Pancreas (tissue), 10 donors: ENCODE results near the gene S100A3. TPM values are rescaled to one million over a fixed set of nuclear protein-coding genes. Genes with fewer than 3 reads are reported as not detected.

Experiments
- ATAC-seq, 4 donors: fragments of 200-7000 bp; cut with Tn5 transposase; one replicate each; pipeline versions ENCODE4 v1.8.0 to v1.9.1; 2020; ENCODE audit warnings: mild to moderate bottlenecking in 4 of 4, moderate library complexity in 4 of 4
- DNase-seq, 6 donors: peaks; one replicate each; pipeline ENCODE4 v3.0.0-alpha.2; 2020
- FAIRE-seq: peaks from 2 replicates; lab custom pipeline; 2012; peaks lifted over from hg19 to GRCh38; lab: Jason Lieb, UNC
- H3K27ac ChIP-seq, 4 donors: fragments of 200-600 bp; sonication (generic); 1 replicate in 3 of 4; 2 replicates in 1 of 4; pipeline versions ENCODE4 v1.5.0 to v1.8.0; 2020
- H3K27me3 ChIP-seq, 4 donors: fragments of 200-600 bp; one replicate each; pipeline ENCODE4 v1.8.0; 2021
- H3K36me3 ChIP-seq, 3 donors: fragments of 200-600 bp; sonication (generic) in 1 of 3; one replicate each; pipeline versions ENCODE4 v1.5.0 to v1.8.0; 2020 to 2021
- H3K4me1 ChIP-seq, 3 donors: fragments of 200-600 bp; one replicate each; pipeline ENCODE4 v1.8.0; 2021
- H3K4me3 ChIP-seq, 4 donors: fragments of 200-600 bp; sonication (generic) in 2 of 4; one replicate each; pipeline versions ENCODE4 v1.5.0 to v1.8.0; 2020 to 2021
- H3K9me3 ChIP-seq, 4 donors: fragments of 200-600 bp; one replicate each; pipeline ENCODE4 v1.8.0; 2021
- WGBS, 2 donors: extraction: QIAGEN DNeasy Blood & Tissue Kit; methylation state at CpG; one replicate each; pipeline ENCODE4 v1.1.7; 2013; 5-methylcytosine and 5-hydroxymethylcytosine counted together
- intact Hi-C, 3 donors: fragments of 100-400 bp; cut with DNase I; formaldehyde crosslinking; loops; one replicate each; pipeline versions ENCODE4 v1.11.1 to v1.14.2; 2022
- polyA plus RNA-seq, 2 donors: library from polyadenylated mRNA; stranded (reverse); fragments of 200-250 nt; gene quantifications; one replicate each; pipeline ENCODE4 v1.2.3, GENCODE V29; 2013
- total RNA-seq, 6 donors: library from RNA; stranded (reverse); fragmentation: NEBNext Ultra II Directional in 4 of 6; extraction: Animal tissue kit (Norgen Biotek cat#: 25700) in 4 of 6; gene quantifications; one replicate each; pipeline versions ENCODE4 v1.2.1 to v1.2.4, GENCODE V29; 2021 to 2023
- TF ChIP-seq, protein P1 (sequence below), 4 donors: fragments of 200-600 bp; sonication (generic) in 3 of 4; IDR thresholded peaks; one replicate each; pipeline versions ENCODE4 v1.5.0 to v1.8.0; 2021; ENCODE audit warnings: antibody characterized with exemption in 4 of 4
- donor health status: healthy with polysubstance abuse.
- donor health status: DM: no; HTN: no; CAD: no; lungs with moderate emphysema.
- donor health status: DM: no; HTN: no; CAD: no.
- donor health status: control.
- donor health status: control.
- donor health status: Bipolar disorder and iron deficiency.
- donor health status: DM: yes; HTN: yes; CAD: no.
- donor health status: DM: no; HTN: no; CAD: no.
- donor health status: DM: no; HTN: no; CAD: no.
- donor health status: DM: yes; HTN: yes; CAD: no.

S100A3 gene
- total and polyA plus RNA-seq, 8 donors: 0.20 to 1.1 (median 0.66) TPM; not detected in 3

DNA sequence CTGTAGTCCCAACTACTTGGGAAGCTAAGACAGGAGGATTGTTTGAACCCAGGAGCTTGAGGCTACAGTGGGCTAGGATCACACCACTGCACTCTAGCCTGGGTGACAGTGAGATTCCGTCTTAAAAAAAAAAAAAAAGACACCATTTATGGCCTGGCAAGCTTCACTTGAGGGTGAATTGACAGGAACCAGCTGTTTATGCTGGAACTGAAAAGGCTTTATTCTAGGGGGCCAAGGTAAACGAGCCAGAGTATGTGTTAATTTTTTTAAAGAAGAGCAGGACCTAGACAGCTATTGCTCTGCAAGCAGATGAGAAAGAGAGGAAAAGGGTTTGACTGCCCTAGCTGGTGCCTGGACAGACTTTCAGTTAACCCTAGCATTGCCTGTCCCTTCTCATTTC, 50.3 kb downstream of the S100A3 start:
- ATAC-seq (no peak), FAIRE-seq (no peak), DNase-seq (no peak)
- Histone ChIP-seq H3K4me1 (no peaks in the 10 kb centered on the region), H3K27ac (no peak overlapping the region), H3K9me3 (no peaks in the 10 kb centered on the region), H3K27me3 (no peaks in the 10 kb centered on the region), H3K4me3 (no peak overlapping the region), H3K36me3 (no peaks in the 10 kb centered on the region)
- TF ChIP-seq, protein P1, sequence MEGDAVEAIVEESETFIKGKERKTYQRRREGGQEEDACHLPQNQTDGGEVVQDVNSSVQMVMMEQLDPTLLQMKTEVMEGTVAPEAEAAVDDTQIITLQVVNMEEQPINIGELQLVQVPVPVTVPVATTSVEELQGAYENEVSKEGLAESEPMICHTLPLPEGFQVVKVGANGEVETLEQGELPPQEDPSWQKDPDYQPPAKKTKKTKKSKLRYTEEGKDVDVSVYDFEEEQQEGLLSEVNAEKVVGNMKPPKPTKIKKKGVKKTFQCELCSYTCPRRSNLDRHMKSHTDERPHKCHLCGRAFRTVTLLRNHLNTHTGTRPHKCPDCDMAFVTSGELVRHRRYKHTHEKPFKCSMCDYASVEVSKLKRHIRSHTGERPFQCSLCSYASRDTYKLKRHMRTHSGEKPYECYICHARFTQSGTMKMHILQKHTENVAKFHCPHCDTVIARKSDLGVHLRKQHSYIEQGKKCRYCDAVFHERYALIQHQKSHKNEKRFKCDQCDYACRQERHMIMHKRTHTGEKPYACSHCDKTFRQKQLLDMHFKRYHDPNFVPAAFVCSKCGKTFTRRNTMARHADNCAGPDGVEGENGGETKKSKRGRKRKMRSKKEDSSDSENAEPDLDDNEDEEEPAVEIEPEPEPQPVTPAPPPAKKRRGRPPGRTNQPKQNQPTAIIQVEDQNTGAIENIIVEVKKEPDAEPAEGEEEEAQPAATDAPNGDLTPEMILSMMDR (IDR thresholded peaks at IDR 0.05): no peak
- 14 to 18% methylated on average over 2 of the region's 2 CpGs for WGBS, 2 donors
- intact Hi-C loops: loop anchor here in 2 of 3 donors (5.0 kb wide), 1 partner anchor 146 kb away; no protein-coding TSS in a partner anchor

Other genes with a start within 250 kb of the S100A3 start
- not detected for gene PGLYRP3, start 236.3 kb downstream of the S100A3 start, total RNA-seq
- not detected for gene PGLYRP3, start 236.3 kb downstream of the S100A3 start, polyA plus RNA-seq
- gene PGLYRP4, start 200.4 kb downstream of the S100A3 start, total RNA-seq: under 1 TPM in 1 of 6 donors, not detected in 5; 0.37 TPM
- gene PGLYRP4, start 200.4 kb downstream of the S100A3 start, polyA plus RNA-seq: not detected
- 10 to 100 TPM in 3 of 6 donors, 1 to 10 TPM in 3; 3.9 to 49.0 (median 21.2) TPM for gene S100A9, start 191.4 kb downstream of the S100A3 start, total RNA-seq
- gene S100A9, start 191.4 kb downstream of the S100A3 start, polyA plus RNA-seq: 10 to 100 TPM; 51.4 to 79.6 TPM
- 1 to 10 TPM in 3 of 6 donors, under 1 TPM in 2, not detected in 1; 0.44 to 3.3 (median 1.1) TPM for gene S100A12, start 173.6 kb downstream of the S100A3 start, total RNA-seq
- 1 to 10 TPM; 2.6 to 5.2 TPM for gene S100A12, start 173.6 kb downstream of the S100A3 start, polyA plus RNA-seq
- gene S100A8, start 158.2 kb downstream of the S100A3 start, total RNA-seq: 10 to 100 TPM in 3 of 6 donors, 1 to 10 TPM in 3; 2.0 to 36.1 (median 12.1) TPM
- gene S100A8, start 158.2 kb downstream of the S100A3 start, polyA plus RNA-seq: 10 to 100 TPM; 26.1 to 41.9 TPM
- not detected for gene S100A7A, start 132.7 kb downstream of the S100A3 start, total RNA-seq
- not detected for gene S100A7A, start 132.7 kb downstream of the S100A3 start, polyA plus RNA-seq
- not detected for gene S100A7, start 88.6 kb downstream of the S100A3 start, total RNA-seq
- not detected for gene S100A7, start 88.6 kb downstream of the S100A3 start, polyA plus RNA-seq
- 100 to 1,000 TPM in 2 of 6 donors, 10 to 100 TPM in 4; 21.4 to 264 (median 61.8) TPM for gene S100A6, start 13.3 kb downstream of the S100A3 start, total RNA-seq
- 100 to 1,000 TPM; 304 to 495 TPM for gene S100A6, start 13.3 kb downstream of the S100A3 start, polyA plus RNA-seq
- not detected for gene S100A5, start 8.3 kb downstream of the S100A3 start, total RNA-seq
- not detected for gene S100A5, start 8.3 kb downstream of the S100A3 start, polyA plus RNA-seq
- gene S100A4, start 3.5 kb downstream of the S100A3 start, total RNA-seq: 10 to 100 TPM in 4 of 6 donors, 1 to 10 TPM in 2; 5.0 to 40.9 (median 24.4) TPM
- gene S100A4, start 3.5 kb downstream of the S100A3 start, polyA plus RNA-seq: 100 to 1,000 TPM in 1 of 2 donors, 10 to 100 TPM in 1; 88.6 to 149 TPM
- 1 to 10 TPM in 1 of 6 donors, under 1 TPM in 3, not detected in 2; 0.60 to 2.1 (median 0.68) TPM for gene S100A2, start 16.6 kb upstream of the S100A3 start, total RNA-seq
- gene S100A2, start 16.6 kb upstream of the S100A3 start, polyA plus RNA-seq: 1 to 10 TPM; 1.9 to 2.8 TPM
- gene S100A16, start 63.9 kb upstream of the S100A3 start, total RNA-seq: 10 to 100 TPM in 4 of 6 donors, 1 to 10 TPM in 2; 8.1 to 30.8 (median 13.4) TPM
- 10 to 100 TPM; 31.1 to 43.9 TPM for gene S100A16, start 63.9 kb upstream of the S100A3 start, polyA plus RNA-seq
- 10 to 100 TPM in 4 of 6 donors, 1 to 10 TPM in 2; 3.6 to 21.6 (median 11.1) TPM for gene S100A14, start 67.1 kb upstream of the S100A3 start, total RNA-seq
- gene S100A14, start 67.1 kb upstream of the S100A3 start, polyA plus RNA-seq: 10 to 100 TPM; 20.2 to 23.7 TPM
- gene S100A13, start 78.2 kb upstream of the S100A3 start, total RNA-seq: 10 to 100 TPM; 22.0 to 47.3 (median 30.5) TPM
- gene S100A13, start 78.2 kb upstream of the S100A3 start, polyA plus RNA-seq: 100 to 1,000 TPM; 105 to 125 TPM
- gene S100A1, start 79.2 kb upstream of the S100A3 start, total RNA-seq: 10 to 100 TPM in 1 of 6 donors, 1 to 10 TPM in 5; 1.9 to 14.0 (median 4.0) TPM
- gene S100A1, start 79.2 kb upstream of the S100A3 start, polyA plus RNA-seq: 1 to 10 TPM; 2.5 to 7.9 TPM
- gene CHTOP, start 84.8 kb upstream of the S100A3 start, total RNA-seq: 10 to 100 TPM; 27.9 to 49.2 (median 34.8) TPM
- 10 to 100 TPM; 54.9 to 87.4 TPM for gene CHTOP, start 84.8 kb upstream of the S100A3 start, polyA plus RNA-seq
- gene SNAPIN, start 109.4 kb upstream of the S100A3 start, total RNA-seq: 10 to 100 TPM in 3 of 6 donors, 1 to 10 TPM in 3; 7.5 to 17.8 (median 10.2) TPM
- 10 to 100 TPM; 13.5 to 27.3 TPM for gene SNAPIN, start 109.4 kb upstream of the S100A3 start, polyA plus RNA-seq
- gene ILF2, start 121.7 kb upstream of the S100A3 start, total RNA-seq: 10 to 100 TPM; 30.5 to 63.2 (median 54.3) TPM
- 10 to 100 TPM; 25.7 to 61.3 TPM for gene ILF2, start 121.7 kb upstream of the S100A3 start, polyA plus RNA-seq
- 1 to 10 TPM; 1.6 to 6.9 (median 3.6) TPM for gene NPR1, start 129.4 kb upstream of the S100A3 start, total RNA-seq
- gene NPR1, start 129.4 kb upstream of the S100A3 start, polyA plus RNA-seq: 10 to 100 TPM; 10.2 to 11.8 TPM
- 10 to 100 TPM; 13.5 to 41.4 (median 18.8) TPM for gene INTS3, start 178.8 kb upstream of the S100A3 start, total RNA-seq
- gene INTS3, start 178.8 kb upstream of the S100A3 start, polyA plus RNA-seq: 10 to 100 TPM; 45.1 to 56.2 TPM
- 10 to 100 TPM in 3 of 6 donors, 1 to 10 TPM in 3; 9.0 to 23.6 (median 10.8) TPM for gene SLC27A3, start 226.1 kb upstream of the S100A3 start, total RNA-seq
- gene SLC27A3, start 226.1 kb upstream of the S100A3 start, polyA plus RNA-seq: 10 to 100 TPM; 46.9 to 64.0 TPM